GM19455 (cell line): ENCODE measurements around the gene MAP3K7.

Experiments used
- ATAC-seq: cut with Tn5 transposase; IDR thresholded peaks from one replicate; pipeline ENCODE4 v1.9.1; 2021; ENCODE audit not compliant: unreplicated experiment

Gene MAP3K7

DNA sequence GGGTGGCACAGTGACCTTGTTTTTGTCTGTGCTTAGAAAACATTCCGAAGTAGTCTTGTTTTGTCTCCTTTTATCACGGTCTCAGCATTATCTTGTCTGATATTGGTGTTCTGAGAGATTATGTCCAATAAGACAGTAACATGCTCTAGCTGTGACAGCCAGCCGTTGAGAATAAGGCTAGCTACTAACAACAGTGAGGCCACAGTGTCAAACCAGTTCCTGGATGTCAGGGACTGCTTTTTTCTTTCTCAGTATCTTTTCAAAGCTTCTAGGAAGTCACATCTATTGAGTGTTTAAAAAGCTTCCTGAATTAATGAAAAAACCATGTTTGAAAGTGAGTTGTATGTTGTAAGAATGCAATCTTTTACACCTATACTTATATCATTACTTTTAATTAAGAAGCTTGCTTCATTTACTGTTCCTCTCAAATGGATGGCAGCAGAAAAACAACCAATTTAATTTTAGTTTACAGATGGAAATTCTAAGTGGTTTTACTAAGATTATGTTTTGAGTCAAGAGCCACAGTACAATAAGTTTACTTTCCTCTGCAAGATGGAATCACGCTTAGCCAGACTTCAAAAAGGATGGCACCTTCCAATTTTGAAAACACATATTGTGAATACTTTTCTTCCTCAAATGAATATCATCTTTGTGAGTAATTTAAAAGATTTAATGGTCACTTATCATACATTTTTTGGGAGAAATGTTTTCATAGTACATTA is 53.1 kb downstream of the MAP3K7 start:
- no peak for ATAC-seq

DNA sequence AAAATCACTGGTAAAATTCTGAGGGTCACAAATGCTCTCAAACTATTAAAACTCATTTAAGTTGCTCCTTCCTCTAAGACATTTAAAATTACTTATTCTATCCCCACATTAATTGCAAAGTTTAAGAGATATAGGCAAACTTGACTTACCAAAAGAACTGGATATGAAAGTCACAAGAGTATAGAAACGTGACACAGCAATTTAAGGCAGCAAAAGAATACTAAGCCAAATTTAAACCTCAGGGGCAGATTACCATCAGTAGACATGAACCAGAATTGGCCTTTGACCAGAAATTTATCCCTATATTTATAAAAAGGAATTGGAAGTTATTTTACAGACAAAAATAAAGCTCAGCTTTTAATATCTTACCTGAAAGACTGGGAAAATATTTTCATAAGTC is 56.0 kb downstream of the MAP3K7 start:
- ATAC-seq, result no peak

GRCh38 chr6:90525421-90525820 is 61.5 kb downstream of the MAP3K7 start:
- ATAC-seq, result no peak

- no peak for ATAC-seq
Observed at GRCh38 chr6:90523779-90524310, 63.0 kb downstream of the MAP3K7 start.

GRCh38 chr6:90521955-90522354 is 64.9 kb downstream of the MAP3K7 start:
- no peak for ATAC-seq

GRCh38 chr6:90516074-90516660 is 70.7 kb downstream of the MAP3K7 start:
- no peak for ATAC-seq

GRCh38 chr6:90514496-90514895 is 72.4 kb downstream of the MAP3K7 start:
- ATAC-seq, result no peak

GRCh38 chr6:90508753-90509152 is 78.1 kb downstream of the MAP3K7 start:
- no peak for ATAC-seq

DNA sequence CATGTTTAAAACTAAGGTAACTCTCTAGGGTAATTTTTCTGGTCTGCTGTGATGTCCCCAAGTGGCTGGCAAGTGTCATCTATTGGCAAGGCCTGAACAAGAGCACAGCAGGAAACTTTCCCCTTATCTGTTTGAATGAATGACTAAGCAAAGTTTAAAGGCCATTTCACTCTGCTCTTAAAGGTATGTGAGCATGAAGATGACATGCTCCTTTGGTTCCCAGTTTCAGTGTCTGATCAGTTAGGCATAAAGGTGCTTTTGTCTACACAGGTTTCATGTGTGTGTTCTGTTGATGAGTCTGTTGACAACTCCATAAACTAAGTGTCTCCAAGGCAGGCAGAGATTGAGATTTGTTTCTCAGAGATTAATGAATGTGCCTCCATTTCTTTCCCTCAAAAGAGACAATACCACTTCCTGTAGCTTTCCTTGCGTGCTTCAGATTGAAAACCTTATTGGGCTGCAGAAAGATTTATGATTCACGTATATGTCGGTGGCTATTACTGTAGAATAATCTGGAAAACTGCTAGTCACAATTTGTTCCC is 83.9 kb downstream of the MAP3K7 start:
- no peak for ATAC-seq

- no peak for ATAC-seq
Observed at GRCh38 chr6:90502381-90502780, 84.5 kb downstream of the MAP3K7 start.

- no peak for ATAC-seq
Observed at GRCh38 chr6:90500458-90500857, 86.4 kb downstream of the MAP3K7 start.

GRCh38 chr6:90497411-90497810 is 89.5 kb downstream of the MAP3K7 start:
- ATAC-seq, result no peak

DNA sequence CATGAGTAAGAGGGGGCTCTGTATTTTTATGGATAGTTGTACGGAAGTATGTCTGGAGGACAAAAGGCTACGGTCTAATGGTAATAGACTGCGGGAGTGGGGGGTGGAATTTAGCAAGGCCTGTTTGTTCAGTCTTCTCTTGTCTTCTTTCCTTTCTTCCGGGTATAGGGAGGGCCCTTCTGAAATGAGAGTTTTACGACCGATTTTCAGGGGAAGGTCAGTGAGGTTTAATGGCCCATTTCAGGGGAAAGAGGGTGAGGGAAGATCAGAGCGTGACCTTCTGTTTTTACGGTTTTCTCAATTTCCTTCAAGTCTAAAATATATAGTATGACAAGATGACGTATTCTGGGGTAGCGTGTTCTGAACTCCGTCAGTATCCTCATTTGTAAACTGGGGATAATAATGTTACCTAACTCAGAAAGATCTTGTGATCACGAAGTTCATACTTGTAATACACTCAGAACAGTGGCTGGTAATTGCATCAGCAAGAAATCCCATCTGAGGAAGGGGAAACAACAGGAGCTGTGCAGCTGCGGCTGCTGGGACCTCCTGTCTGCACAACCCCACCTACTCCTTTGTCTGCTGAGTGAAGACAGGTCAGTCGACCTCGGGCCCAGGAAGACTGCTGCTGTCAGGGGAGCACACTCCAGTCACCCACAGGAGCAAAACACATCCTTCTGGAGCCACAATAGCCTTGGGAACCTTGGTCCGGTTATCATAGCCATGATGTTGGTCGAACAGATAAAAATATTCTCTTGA is 90.4 kb downstream of the MAP3K7 start:
- ATAC-seq, result no peak

DNA sequence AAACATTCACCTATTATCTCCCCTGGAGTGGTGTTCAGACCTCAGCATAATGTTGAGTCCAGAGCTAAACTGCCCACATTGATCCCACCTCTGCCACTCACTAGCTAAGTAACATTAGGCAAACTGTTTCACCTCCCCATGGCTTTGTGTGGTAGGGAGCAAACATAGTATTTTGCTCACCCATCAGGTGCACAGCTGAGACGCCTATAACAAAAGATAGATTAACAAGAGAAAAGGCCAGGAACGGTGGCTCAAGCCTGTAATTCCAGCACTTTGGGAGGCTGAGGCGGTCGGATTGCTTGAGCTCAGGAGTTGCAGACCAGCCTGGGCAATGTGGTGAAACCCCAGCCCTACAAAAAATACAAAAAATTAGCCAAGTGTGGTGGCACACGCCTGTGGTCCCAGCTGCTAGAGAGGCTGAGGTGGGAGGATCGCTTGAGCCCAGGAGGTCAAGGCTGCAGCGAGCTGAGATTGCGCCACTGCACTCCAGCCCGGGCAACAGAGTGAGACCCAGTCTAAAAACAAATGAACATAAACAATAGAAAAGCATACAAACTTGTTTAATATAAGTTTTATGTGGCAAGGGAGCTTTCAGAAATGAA is 91.6 kb downstream of the MAP3K7 start:
- no peak for ATAC-seq

DNA sequence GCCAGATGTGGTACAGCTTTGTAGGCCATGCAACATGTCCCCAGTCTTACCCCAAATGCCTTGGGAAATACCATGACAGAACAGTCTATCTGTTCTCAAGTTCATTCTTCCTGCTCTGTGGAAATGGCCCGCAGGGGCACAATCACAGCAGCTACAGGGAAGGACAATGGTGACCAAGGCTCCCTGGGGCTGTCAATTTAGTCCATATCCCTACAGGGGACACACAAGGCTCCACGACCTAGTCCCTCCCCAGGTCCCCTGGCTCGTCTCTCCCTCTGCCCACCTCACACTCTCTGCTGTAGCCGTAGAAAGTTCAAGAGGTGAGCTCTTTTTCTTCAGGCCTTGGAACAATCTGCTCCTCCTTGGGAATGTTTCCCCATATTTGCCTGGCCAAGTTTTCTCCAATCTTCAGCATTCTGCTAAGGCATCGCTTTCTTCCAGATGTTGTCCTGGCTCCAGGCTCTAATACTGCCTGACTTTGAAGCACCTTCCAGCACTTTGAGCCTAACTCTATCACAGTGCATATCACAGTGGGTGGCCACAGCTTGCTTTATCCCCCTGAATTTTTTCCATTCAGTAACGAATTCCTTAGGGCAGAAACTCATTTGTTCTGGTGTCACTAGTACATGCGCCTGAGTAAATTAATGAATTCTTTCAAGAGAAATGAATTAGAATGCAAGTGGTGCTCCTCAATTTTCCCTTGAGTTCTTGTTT is 92.6 kb downstream of the MAP3K7 start:
- no peak for ATAC-seq

GRCh38 chr6:90493332-90493731 is 93.5 kb downstream of the MAP3K7 start:
- no peak for ATAC-seq

GRCh38 chr6:90492798-90493197 is 94.1 kb downstream of the MAP3K7 start:
- no peak for ATAC-seq

GRCh38 chr6:90492369-90492768 is 94.5 kb downstream of the MAP3K7 start:
- ATAC-seq, result no peak

- ATAC-seq, result no peak
Observed at GRCh38 chr6:90490030-90490716, 96.7 kb downstream of the MAP3K7 start.

DNA sequence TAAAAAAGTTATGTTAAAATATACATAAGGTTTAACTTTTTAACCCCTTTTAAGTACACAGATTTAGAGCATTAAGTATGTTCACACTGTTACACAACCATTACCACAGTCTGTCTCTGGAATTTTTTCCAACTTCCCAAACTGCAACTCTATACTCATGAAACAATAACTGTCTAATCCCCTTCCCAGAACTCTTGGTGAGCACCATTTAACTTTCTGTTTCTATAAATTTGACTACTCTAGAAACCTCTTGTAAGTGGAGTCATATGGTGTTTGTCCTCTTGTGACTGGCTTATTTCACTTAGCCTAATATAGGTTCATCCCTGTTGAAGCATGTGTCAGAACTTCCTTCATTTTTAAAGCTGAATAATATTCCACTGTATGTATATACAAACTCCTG is 98.1 kb downstream of the MAP3K7 start:
- ATAC-seq, result no peak
